ENCODE measurements around the gene FBXO22.

DNA sequence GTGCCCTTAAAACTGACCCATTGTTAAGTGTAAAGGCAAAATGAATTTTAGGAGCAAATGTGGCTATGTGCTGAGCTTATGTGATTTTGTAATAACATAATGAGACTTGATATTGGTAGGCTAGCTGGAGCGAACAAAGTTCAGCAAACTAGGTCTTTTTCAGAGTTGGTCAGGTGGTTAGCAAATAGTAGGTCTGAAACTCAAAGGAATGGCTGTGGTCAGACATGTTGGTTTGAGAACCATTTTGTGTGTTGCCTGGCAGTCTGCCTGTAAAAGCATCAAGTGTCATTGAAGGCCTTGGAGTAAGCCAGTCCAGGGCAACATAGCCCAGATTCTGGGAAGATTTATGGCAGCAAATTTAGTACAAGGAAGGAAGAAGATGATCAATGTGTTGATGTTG, 16.4 kb downstream of the FBXO22 start:
- TF ChIP-seq, protein P1, sequence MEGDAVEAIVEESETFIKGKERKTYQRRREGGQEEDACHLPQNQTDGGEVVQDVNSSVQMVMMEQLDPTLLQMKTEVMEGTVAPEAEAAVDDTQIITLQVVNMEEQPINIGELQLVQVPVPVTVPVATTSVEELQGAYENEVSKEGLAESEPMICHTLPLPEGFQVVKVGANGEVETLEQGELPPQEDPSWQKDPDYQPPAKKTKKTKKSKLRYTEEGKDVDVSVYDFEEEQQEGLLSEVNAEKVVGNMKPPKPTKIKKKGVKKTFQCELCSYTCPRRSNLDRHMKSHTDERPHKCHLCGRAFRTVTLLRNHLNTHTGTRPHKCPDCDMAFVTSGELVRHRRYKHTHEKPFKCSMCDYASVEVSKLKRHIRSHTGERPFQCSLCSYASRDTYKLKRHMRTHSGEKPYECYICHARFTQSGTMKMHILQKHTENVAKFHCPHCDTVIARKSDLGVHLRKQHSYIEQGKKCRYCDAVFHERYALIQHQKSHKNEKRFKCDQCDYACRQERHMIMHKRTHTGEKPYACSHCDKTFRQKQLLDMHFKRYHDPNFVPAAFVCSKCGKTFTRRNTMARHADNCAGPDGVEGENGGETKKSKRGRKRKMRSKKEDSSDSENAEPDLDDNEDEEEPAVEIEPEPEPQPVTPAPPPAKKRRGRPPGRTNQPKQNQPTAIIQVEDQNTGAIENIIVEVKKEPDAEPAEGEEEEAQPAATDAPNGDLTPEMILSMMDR (IDR thresholded peaks at IDR 0.05; ENCODE audit: poor library complexity): no peak
- no peak for TF ChIP-seq EZH2phosphoT487 (IDR thresholded peaks at IDR 0.05; ENCODE audit: low read depth, severe bottlenecking, unreplicated experiment)

All from hepatocyte (in vitro differentiated cells).